ENCODE measurements around the gene EIF3I. TPM values are rescaled to one million over a fixed set of nuclear protein-coding genes. Genes with fewer than 3 reads are reported as not detected.
A peak's percentile ranks its signal among the peaks of the same experiment; 100 is the strongest.

EIF3I gene
- total and polyA plus RNA-seq, 2 of the 13 experiments (the other 11 are each of a cell fraction or from before 2014, with no cell fraction given): 210 to 223 TPM

DNA sequence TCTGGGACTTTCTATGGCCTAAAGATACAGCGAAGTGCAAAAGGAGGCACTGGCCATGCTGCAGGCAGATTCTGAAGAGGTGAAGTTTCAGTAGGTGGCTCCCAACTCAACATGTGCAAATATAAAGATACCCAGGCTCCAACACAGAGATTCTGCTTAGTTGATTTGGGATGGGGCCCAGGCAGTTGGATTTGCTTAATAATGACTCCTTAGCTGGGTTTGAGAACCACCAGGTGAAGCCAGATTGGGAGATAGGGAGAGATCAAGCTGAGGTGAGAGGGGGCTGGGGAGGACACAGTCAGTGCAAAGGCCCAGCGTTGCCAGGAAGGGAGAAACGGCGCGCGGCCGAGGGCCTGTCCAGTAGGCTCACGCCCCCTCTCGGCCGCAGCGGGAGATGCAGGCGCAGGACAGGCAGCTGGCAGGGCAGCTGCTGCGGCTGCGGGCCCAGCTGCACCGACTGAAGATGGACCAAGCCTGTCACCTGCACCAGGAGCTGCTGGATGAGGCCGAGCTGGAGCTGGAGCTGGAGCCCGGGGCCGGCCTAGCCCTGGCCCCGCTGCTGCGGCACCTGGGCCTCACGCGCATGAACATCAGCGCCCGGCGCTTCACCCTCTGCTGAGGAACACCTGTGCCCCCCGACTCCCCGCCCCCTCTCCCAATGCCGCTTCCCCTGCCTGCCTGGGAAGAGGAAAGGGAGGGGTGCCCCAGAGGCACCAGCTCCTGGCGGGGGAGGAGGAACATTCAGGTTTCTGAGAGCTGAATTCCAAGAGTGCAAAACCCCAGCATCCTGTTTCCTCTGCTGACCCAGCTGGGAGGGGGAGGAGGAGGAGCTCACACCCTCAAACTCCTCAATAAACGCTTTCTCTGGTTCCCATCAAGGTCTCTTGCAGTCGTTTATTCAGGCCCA, 26.0 kb downstream of the EIF3I start (continued):
- TF ChIP-seq HNRNPL (IDR thresholded peaks at IDR 0.05; ENCODE audit: low read depth, low read length) (0 out of 2 replicates have a peak, but pooled peaks have one; percentile 50), RBAK (CRISPR knock-in tag; IDR thresholded peaks at IDR 0.05) (0 out of 2 replicates have a peak, but pooled peaks have one; percentile 31), TP53 (CRISPR knock-in tag; conservative IDR thresholded peaks at IDR 0.05) (no peak), ZFP1 (CRISPR knock-in tag; IDR thresholded peaks at IDR 0.05) (no peak), ZNF768 (CRISPR knock-in tag; IDR thresholded peaks at IDR 0.05) (peak; percentile 78; the same call in 1 of the 2 replicates), ZNF619 (CRISPR knock-in tag; IDR thresholded peaks at IDR 0.05) (no peak), FOSL1 (CRISPR knock-in tag; IDR thresholded peaks at IDR 0.05; ENCODE audit: borderline replicate concordance) (no peak), NAIF1 (CRISPR knock-in tag; IDR thresholded peaks at IDR 0.05; ENCODE audit: borderline replicate concordance) (no peak), SRSF1 (optimal IDR thresholded peaks at IDR 0.05; ENCODE audit: low read depth, low read length) (no peak), ZNF543 (CRISPR knock-in tag; IDR thresholded peaks at IDR 0.05) (no peak), ZNF44 (CRISPR knock-in tag; IDR thresholded peaks at IDR 0.05) (no peak)
- TF ChIP-seq, protein P1, sequence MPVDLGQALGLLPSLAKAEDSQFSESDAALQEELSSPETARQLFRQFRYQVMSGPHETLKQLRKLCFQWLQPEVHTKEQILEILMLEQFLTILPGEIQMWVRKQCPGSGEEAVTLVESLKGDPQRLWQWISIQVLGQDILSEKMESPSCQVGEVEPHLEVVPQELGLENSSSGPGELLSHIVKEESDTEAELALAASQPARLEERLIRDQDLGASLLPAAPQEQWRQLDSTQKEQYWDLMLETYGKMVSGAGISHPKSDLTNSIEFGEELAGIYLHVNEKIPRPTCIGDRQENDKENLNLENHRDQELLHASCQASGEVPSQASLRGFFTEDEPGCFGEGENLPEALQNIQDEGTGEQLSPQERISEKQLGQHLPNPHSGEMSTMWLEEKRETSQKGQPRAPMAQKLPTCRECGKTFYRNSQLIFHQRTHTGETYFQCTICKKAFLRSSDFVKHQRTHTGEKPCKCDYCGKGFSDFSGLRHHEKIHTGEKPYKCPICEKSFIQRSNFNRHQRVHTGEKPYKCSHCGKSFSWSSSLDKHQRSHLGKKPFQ (CRISPR knock-in tag; IDR thresholded peaks at IDR 0.05; ENCODE audit: insufficient replicate concordance): no peak
- TF ChIP-seq, protein P2, sequence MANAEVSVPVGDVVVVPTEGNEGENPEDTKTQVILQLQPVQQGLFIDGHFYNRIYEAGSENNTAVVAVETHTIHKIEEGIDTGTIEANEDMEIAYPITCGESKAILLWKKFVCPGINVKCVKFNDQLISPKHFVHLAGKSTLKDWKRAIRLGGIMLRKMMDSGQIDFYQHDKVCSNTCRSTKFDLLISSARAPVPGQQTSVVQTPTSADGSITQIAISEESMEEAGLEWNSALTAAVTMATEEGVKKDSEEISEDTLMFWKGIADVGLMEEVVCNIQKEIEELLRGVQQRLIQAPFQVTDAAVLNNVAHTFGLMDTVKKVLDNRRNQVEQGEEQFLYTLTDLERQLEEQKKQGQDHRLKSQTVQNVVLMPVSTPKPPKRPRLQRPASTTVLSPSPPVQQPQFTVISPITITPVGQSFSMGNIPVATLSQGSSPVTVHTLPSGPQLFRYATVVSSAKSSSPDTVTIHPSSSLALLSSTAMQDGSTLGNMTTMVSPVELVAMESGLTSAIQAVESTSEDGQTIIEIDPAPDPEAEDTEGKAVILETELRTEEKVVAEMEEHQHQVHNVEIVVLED (CRISPR knock-in tag; IDR thresholded peaks at IDR 0.05; ENCODE audit: borderline replicate concordance): peak; percentile 31; the same call in 1 of the 2 replicates
- TF ChIP-seq, protein P3, sequence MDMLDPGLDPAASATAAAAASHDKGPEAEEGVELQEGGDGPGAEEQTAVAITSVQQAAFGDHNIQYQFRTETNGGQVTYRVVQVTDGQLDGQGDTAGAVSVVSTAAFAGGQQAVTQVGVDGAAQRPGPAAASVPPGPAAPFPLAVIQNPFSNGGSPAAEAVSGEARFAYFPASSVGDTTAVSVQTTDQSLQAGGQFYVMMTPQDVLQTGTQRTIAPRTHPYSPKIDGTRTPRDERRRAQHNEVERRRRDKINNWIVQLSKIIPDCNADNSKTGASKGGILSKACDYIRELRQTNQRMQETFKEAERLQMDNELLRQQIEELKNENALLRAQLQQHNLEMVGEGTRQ (IDR thresholded peaks at IDR 0.05; ENCODE audit: low read depth, low read length): no peak
- TF ChIP-seq, protein P3 (CRISPR knock-in tag; IDR thresholded peaks at IDR 0.05; ENCODE audit: borderline replicate concordance): no peak
- TF ChIP-seq, protein P4, sequence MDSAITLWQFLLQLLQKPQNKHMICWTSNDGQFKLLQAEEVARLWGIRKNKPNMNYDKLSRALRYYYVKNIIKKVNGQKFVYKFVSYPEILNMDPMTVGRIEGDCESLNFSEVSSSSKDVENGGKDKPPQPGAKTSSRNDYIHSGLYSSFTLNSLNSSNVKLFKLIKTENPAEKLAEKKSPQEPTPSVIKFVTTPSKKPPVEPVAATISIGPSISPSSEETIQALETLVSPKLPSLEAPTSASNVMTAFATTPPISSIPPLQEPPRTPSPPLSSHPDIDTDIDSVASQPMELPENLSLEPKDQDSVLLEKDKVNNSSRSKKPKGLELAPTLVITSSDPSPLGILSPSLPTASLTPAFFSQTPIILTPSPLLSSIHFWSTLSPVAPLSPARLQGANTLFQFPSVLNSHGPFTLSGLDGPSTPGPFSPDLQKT (CRISPR knock-in tag; IDR thresholded peaks at IDR 0.05; ENCODE audit: borderline replicate concordance): no peak
- TF ChIP-seq, protein P5, sequence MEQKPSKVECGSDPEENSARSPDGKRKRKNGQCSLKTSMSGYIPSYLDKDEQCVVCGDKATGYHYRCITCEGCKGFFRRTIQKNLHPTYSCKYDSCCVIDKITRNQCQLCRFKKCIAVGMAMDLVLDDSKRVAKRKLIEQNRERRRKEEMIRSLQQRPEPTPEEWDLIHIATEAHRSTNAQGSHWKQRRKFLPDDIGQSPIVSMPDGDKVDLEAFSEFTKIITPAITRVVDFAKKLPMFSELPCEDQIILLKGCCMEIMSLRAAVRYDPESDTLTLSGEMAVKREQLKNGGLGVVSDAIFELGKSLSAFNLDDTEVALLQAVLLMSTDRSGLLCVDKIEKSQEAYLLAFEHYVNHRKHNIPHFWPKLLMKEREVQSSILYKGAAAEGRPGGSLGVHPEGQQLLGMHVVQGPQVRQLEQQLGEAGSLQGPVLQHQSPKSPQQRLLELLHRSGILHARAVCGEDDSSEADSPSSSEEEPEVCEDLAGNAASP (CRISPR knock-in tag; IDR thresholded peaks at IDR 0.05; ENCODE audit: borderline replicate concordance): peak; percentile 70; the same call in 1 of the 2 replicates
- TF ChIP-seq, protein P6, sequence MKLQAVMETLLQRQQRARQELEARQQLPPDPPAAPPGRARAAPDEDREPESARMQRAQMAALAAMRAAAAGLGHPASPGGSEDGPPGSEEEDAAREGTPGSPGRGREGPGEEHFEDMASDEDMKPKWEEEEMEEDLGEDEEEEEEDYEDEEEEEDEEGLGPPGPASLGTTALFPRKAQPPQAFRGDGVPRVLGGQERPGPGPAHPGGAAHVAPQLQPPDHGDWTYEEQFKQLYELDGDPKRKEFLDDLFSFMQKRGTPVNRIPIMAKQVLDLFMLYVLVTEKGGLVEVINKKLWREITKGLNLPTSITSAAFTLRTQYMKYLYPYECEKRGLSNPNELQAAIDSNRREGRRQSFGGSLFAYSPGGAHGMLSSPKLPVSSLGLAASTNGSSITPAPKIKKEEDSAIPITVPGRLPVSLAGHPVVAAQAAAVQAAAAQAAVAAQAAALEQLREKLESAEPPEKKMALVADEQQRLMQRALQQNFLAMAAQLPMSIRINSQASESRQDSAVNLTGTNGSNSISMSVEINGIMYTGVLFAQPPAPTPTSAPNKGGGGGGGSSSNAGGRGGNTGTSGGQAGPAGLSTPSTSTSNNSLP (IDR thresholded peaks at IDR 0.05; ENCODE audit: low read depth, low read length): no peak

All from HepG2 (cell line).